OCI-M2 (cell line): Measurements from ENCODE around the gene CHPF2.

Source experiments
- DNase-seq: peaks from one replicate; lab custom pipeline; 2025; ENCODE audit not compliant: unreplicated experiment; lab: John Stamatoyannopoulos, UW

The CHPF2 gene

DNA sequence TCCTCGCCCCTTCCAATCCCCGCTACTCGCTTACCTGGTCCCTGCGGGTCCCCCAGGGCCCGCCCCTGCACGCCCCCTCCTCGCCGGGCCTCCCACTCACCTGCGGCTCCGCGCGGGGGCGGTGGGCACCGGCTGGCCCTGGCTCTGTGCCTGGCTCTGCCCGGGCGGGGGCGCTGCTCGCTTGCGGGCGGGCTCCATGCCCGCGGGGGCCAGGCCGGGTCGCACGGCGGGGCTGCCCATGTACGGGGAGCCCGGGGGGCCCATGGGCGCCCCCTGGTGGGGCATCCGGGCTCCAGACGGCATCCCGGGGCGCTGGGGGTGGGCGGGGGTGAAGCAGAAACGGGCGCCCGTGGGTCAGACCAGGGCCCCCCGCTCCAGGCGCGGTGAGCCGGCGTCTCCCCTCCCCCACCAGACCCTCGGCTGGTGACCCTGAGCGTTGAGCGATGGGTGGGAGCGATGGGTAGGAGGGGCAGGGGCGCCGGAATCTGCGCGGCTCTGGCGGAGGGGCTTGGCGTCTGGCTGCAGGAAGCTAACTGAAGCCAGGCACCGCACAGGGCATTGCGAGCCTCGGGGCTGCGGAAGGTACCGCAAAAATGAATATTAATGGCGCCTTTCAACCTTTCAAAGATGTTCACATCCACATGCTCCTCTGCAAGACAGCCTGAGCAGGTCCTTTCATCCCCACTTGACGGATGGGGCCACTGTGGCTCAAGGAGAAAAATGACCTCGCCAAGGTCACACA is 13.2 kb downstream of the CHPF2 start:
- DNase-seq = no peak

DNA sequence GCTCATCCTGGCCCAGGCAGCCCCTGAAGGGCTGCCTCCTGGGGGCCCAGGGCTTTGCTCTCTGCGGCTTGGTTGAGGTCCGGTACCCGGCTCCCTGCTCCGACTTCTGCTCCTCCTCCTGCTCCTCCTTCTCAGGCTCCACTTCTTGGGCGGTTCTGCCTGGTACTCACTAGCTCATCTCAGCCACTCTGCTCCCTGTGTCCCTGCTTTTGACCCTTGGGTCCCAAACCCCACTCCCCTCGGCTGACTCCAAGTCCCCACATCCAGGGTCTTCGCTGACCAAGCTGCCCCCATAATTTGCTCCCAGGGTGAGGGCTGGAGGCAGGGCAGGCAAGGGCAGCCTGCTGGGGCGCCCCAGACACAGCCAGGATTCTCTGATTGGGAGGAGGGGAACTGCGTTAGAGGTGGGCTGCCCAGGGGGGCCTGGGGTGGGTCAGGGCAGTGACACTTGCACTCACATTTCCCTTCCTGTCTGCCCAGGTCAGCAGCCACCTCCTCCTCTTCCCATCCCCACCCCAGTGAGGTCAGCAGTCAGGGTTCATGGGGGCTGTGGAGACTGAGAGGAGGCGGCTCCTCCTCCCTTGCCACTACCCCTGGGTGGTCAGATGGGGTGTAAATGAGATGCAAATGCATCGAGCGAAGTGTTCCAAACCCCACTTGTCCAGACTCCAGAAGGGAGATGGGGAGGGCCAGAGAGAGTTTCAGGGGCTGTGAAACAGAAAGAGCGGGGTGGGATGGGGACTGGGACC is 14.0 kb downstream of the CHPF2 start:
- DNase-seq = no peak

DNA sequence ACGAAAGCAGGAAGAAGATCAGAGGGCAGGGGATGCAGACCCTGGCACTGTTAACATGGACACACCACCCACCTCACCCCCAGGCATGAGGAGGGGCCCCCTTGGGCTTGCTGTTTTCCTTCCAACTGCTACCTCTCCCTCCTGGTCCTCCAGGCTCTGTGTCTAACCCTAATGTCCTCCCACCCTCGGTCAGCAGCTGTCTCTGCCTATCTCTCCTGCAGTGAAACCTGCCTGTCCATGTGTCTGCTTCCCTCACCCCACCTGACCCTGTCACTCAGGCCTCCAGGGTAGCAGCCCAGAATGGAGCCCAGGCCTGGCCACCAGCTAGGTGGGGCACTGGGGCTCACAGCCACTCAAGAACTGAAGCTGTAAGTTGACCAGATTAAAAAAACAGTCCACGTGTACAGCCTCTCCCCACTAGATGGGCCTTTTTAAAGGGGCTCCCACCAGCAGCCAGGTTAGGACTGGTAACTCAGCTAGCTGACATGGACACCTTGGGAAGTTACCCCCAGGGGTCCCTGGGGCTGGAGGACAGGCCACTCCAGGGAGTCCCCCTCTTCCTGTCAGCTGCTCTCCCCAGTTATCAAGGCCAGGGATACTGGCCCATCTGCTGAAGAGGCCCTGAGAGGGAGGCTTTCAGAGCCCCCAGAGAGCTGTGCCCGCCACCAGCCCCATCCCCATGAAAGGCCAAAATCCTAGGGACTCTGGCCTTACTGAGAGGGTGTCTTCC is 14.7 kb downstream of the CHPF2 start:
- no peak for DNase-seq

DNA sequence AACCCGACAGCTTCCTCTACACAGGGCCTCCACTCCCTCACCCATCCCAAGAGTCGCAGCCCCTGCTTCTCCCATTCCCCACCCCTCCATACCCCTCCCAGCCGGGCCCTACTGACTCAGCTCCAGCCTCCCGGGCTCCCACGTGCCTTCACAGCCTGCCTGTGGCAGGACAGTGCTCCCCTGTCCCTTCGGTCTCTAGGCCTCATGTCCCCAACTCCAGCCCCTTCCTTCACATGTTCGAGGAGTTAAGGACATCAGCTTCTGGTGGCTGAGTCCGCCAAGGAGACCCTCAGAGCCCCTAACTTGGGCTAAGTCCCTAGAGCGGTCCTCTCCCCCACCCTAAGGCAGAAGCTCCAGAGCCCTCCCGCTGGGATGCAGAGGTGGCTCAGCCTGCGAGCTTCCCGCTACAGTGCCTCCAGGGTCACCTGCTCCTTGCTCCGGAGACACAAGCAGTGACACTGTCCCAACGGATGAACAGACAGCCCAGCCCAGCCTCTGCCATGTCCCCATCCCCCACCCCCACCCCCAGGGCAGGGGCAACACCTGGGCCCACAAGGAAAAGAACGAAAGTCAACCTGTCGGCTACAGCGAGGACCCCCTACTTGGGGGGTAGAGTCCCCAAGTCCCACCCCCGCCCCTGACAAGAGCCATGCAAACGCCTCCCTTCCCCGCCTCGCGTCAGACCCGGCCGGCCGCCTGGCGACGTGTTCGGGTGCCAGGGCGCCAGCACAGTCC is 15.5 kb downstream of the CHPF2 start:
- DNase-seq = no peak

DNA sequence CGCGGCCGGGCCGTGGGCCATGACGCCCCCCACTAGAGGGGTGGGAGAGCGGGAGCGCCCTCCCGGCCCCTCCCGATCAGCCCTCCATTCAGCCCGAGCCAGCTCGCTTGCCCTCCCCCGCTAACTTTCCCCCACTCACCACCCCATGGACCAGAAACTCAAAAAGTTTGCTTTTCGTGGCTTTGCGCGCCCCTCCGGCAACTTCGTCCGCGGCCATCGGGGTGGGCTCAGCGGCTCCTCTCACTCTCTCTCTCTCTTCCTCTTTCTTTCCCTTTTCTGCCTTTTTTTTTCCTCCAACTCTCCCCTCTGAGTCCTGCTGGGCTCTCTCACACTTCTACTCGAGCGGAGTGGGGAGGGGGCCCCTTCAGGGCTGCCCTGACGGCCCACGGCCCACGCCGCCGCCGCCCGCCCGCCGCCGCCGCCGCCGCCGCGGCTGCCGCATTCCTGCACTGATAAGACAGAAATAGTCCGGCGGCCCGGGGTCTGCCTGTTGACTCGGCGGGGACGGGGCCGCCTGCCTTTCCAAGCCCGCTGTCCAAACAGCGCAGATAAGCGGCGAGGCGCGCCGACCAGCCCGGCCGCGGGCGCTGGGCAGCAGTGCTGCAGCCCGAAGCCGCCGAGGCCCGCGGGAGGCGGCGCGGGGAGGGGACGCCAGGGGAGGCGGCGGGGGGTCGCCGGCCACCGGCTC is 16.2 kb downstream of the CHPF2 start, which contains the start of gene SMARCD3:
Gene SMARCD3, minus strand, starts transcription at position 349 of the 688 bp plus-strand sequence. Its CDS starts 132 bp downstream, at position 217.
- DNase-seq = no peak

DNA sequence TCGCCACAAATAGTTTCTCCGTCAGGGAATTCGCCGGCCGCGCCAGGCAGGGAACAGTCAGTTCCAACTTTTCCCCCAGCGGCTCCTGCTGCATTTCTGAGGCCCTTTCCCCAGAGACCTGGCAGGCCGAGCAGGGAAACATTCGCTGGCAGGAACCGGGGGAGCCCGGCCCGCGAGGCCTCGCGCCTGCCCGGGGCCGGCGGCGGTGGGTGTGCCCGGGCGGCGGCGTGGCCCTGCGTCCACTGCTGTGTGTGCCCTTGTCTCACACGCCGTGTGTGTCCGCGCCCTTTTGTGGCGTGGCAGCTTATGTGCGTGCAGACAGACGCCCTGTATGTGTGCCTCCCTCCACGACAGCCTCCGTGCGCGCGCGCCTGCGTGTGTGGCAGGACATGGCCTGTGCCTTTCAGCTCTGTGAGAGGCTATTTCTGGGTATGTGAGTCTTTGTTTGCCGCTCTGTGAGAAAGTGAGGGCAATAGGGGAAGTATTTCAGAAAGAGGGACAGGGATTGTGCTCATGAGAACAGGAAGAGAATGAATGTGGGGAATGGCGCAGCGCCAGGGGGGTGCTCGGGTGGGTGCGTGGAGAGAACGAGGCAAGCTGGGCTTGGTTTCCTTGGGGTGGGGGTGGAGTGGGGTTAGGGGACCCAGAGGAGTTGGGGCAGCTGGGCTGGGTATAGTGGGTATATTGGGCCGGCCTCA is 16.9 kb downstream of the CHPF2 start:
- DNase-seq = no peak

DNA sequence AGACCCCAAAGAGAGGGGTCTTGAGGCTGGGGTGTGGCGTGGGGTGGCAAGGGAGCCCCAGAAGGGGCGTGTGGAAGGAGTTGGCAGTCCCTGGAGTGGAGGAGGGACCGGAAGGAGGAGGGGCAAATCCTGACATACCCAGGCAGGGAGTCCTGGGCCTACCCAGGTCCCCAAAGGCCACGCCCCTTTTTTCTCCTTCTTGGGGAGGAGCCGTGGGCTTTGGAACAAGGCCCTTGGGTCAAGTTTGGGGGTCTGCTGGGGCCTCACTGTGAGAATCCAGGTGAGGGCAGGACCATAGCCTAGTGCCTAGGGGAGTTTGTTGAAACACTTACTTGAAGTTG is 17.4 kb downstream of the CHPF2 start:
- no peak for DNase-seq

DNA sequence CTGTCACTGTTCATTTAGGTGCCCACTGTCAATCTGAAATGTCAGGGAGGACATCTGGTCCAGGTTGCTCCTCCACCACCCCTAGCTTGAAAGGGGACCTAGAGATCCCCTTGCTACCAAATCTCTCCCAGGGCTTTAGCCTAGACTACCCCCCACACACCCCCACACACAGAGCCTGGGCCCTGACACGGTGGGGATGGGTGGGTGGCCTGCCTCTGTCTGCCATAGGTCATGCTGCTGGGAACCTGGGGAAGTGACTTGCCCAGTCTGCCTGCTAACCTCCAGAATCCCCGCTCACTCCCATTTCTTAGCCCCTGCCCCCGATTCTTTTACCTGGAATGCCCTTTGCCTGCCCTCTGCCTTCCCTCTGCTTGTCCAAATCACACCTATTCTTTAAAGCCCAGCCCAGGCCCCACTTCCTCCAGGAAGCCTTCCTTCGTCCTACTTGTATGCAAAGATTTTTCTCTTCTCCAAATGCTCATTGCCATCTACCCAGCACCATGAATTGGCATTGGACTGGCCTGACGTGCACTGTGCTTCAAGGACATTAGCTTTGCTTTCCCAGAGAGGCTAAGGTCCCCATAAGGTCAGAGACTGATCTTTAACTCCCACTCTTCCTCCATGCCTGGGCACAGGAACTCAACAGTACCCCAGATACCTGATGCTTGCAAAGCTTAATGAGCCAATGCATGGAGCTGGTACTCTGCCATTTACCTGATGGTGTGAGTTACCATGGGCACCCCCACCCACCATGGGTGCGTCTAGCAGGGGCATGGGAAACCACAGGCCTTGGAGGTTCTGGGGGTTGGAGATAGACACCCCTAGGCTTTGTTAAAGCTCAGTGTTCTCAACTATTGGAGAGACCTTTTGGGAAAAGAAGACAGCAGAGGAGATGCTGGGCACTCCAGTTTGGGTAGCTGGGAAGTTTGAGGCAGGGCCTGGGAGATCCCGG is 18.2 kb downstream of the CHPF2 start:
- no peak for DNase-seq

DNA sequence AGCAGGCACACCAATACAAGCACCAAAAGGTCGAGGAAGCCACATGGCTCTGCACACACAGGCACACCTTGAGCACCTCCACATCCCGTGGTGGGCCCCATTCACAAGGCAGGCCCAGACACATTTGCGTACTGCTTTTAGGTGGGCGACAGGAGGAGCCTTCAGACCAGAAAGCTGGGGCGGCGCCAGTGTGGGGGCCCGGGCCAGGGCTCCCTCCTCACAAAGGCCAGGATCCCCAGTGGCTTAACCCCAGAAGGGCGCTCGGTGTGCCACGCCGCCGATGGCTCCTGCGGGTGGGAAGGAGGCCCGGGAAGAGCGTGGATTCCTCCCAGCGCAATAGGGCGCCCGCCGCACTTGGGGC is 19.0 kb downstream of the CHPF2 start:
- DNase-seq = no peak

DNA sequence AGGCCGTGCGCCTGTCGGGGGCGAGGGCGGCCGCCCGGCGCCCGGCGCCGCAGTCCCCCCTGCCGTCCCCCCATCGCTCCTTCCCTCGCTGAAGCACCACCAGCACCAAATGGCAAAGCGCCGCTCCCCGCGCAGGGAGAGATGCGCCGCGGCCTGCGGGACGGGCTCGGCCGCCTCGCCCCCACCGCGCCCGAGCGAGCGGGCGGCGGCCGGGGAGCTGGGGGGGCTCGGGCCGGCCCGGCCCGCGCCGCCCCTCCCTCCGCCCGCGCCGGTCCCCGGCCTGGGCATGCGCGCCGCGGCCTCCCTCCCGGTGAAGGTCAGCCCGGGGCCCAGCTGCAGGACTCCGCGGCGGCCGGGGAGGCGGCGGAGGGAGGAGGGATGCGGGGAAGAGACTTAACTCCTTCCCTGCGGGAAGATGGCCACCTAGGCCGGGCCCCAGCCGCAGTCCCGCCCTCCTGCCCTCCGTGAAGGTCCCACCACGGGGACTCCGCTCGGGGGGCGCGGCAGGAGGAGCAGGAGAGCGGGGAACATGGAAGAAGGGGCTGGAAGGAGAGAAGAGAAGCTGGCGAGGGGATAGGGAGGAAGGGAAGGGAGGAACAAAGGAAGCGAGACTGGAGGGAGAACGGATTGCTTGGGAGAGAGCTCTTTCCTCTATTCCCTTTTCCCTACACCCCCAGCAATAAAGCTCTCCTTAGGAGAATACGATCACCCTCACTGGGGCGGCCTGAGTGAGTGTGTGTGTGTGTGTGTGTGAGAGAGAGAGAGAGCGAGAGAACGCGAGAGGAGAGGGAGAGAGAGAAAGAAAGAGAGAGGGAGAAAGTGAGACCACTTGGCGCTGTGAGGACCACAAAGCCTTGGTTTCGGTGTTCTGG is 19.6 kb downstream of the CHPF2 start:
- DNase-seq = no peak

DNA sequence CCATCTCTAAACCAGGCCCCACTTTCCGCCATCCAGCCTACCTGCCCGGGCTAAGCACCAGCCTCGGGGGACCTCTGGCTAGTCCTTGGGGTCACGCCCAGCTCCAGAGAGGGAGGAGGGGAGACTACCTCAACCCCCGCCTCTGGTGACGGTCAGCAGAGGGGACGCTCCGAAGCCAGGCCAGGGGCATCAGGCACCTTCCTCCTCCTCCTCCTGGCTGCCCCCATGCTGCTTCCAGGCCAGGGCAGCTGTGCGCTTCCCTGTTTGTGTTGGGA is 20.2 kb downstream of the CHPF2 start:
- no peak for DNase-seq

DNA sequence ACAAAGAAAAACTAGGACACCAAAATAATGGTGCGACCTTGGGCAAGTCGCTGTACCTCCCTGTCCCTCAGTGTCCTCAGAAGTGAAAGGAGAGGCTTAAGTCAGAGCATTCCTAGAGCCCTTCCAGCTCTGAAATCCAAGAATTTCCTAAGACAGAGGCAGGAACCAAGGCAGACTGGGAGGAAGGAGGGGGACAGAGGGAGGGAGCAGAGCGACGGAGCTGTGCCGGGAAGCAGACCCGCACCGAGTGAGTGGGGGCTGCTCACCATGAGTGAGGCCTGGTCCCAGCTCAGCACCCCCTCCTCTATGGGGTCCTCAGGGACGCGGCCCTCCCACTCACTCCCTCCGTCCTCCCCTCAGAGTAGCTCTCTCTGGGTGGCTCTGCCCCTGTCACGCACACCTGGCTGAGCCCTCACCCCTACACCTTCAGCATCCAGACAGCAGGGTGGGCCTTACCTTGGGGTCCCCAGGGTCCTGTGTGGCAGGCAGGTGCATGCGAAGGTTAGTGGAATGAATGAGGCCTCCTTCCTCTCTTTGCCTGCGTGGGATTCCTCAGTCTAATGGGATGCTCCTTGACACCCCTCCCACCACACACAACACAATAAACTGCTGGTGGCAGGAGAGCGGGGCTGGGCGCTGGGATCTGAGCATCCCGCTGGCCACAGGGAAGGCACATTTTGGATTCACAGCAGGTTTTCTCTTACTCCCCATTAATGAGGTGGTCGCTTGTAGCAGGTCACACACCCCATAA is 20.9 kb downstream of the CHPF2 start:
- no peak for DNase-seq

DNA sequence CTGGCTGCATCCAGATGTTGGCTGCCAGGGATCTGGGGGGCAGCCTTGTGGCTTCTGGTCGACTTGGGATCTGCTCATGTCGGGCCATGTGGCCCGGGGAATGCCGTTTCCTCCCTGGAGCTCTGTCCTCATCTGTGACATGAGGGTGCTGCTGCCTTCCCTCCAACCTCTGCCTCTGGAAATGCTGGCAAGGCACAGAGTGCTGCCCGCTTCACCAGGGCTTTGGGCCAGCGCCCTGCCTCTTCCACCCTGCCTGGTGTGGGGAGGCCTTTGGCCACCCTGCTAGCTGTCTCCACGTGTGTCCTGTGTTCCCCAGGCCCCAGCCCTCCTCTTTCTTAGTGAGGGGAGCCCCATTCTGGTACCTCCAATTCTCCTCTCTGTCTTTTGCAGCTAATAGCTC is 22.0 kb downstream of the CHPF2 start:
- no peak for DNase-seq

DNA sequence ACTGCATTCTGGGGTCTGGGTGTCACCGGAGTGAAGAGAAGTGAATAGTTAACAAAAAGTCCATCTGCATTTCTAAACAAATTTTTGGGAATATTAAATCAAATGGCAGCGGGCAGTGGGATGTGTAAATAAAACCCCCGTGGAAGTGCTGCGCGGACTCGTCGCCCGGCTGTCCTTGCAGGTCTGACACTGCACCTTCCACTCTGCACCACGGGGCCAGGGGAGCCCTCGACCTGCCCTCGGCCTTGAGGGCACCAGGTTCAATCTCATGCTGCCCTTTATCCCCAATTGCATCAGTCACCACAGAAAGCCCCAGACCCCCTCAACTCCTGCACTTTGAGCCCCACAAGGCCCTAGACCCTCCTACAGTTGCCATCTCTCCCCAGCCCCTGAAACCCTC is 22.6 kb downstream of the CHPF2 start:
- DNase-seq = no peak

DNA sequence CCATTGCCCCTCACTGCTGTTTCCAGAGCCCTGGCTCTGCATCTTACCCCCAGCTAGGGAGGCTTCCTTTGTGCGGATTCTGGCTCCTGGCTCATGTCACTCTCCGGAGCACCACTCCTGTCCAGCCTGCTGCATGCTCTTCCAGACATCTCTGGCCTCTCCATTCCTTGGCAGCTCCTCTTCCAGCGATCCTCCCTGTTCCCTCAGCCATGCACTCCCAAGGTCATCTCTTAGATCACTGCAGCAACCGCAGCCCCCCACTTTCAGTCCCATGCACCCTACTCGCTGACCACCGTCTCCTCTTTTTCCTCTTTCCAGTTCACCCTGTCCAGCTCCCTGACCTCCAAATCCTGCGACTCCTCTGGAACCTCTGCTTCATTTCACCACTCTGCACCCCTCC is 23.1 kb downstream of the CHPF2 start:
- no peak for DNase-seq

DNA sequence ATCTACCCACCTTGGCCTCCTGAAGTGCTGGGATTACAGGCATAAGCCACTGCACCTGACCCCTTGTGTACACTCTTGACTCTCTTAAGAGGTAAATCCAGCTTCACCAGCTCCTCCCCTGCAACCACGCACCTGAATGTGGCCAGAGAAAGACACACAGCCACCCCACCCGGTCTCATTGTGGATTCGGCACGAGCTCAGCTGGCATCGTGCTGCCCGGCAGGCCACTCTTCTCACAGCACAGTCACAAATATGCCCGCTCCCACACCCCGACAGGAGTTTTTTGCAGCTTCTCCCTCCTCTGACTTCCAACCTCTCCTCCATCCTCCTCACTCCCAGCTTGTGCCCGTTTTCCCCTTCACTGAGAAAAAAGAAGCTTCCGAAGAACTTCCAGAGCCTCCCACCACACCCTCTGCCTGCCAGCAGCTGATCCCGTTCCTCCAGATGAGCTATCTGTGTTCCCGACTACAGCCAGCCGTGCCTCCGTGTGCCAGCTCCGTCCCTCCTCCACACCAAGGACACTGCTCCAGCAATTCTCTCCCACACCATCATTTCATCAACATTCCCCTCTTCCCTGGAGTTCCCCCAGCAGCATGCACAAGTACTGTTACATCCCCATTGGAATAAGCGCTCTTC is 24.2 kb downstream of the CHPF2 start:
- DNase-seq = no peak

DNA sequence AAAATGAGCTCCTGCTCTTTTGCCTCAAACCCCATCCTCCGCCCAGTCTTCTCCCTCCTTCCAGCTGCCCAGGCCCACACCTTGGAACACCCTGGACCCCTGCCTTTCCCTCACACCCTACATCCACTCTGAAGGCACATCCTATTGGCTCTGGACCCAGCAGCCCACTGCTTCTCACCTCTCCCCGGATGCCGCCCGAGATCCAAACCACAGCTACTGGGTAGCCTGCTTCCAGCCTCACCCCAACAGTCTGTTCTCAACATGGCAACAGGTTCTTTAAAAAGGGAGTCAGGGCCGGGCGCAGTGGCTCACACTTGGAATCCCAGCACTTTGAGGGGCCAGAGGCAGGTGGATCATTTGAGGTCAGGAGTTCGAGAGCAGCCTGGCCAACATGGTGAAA is 25.7 kb downstream of the CHPF2 start:
- no peak for DNase-seq
